ENCODE measurements around the gene COX7B. TPM values are rescaled to one million over a fixed set of nuclear protein-coding genes. Genes with fewer than 3 reads are reported as not detected.

Gene COX7B, protein sequence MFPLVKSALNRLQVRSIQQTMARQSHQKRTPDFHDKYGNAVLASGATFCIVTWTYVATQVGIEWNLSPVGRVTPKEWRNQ
- 443 and 492 TPM in 2 replicates for total RNA-seq

DNA sequence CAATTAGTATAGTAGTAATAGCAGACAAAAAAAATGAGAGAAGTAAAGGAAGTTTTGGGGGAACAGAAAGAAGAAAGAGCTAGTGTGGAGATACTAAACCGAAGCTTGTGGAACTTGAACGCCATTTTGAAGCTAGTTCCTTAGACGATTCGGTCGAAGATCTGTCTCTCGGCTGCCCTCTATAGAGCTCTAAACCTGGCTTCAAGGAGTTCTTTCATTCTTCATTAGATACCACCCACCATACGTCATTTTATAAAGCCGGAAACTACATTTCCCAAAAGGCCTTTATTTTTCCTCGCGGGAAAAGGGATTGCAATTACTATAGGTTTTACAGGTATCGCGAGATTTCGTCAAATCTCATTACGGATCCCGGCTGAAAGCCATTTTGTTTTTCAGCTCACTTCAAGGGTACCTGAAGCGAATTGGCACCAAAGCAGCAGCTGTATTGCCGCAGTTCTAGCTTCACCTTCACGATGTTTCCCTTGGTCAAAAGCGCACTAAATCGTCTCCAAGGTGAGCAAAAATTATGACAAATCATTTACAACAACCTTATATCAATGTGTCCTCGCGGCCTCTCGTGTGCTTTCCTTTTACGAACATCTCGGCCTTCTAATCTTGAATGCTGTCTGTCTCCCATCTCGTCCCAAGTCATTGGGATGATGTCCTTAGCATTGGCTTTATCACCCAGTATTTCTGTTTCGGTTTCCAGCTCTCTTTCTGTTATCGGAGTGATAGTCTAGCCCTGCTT is at the start of gene COX7B:
COX7B (plus strand) TSS at position 388 of the 748 bp plus-strand sequence; CDS start at position 474, 86 bp downstream.

DNA sequence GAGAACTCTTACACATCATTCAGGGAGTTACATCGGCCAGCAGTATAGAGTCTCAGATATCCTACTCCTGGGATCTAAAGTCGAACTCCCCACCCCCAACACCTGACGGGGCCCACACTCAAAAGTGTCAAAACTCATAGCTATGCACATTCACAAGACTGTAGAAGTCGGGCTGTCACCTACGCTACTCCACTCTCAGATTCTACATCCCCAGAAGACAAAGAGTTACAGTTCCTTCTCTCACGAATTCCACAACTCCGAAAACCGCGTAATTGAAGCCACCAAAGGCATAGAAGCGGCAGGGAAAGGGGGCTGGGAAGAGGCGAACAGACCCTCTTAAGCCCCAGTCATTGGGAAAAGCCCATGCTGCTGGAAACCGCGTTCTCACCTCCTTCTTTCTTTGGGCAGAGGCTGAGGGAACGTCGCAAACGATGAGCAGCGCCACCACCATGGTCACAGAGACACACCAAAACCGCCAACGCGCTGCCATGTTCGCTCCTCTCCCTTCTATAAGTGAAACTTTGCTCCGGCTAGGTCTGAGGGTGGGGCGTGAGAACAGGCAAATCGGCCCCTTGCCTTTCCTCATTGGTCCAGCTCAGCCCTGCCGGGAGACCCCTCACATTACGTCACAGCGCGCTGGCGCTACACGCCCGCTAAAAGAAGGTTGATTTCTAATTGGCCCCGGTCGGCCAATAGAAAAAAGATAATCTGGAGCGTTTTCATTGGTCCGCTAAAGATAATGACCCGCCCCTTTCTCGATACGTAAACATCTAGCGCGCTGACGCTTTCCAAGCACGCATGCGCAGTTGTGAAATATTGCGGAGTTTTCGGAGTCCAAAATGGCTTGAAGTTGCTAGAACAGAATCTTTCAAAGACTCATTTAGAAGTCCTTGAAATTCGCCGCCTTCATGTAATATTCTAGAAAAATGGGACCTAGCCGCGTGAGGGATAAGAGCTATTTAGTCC is 4.1 kb upstream of the COX7B start, which contains the start of gene MAGT1:
MAGT1 (minus strand) TSS at position 515 of the 966 bp plus-strand sequence; CDS start at position 490, 25 bp downstream.

DNA sequence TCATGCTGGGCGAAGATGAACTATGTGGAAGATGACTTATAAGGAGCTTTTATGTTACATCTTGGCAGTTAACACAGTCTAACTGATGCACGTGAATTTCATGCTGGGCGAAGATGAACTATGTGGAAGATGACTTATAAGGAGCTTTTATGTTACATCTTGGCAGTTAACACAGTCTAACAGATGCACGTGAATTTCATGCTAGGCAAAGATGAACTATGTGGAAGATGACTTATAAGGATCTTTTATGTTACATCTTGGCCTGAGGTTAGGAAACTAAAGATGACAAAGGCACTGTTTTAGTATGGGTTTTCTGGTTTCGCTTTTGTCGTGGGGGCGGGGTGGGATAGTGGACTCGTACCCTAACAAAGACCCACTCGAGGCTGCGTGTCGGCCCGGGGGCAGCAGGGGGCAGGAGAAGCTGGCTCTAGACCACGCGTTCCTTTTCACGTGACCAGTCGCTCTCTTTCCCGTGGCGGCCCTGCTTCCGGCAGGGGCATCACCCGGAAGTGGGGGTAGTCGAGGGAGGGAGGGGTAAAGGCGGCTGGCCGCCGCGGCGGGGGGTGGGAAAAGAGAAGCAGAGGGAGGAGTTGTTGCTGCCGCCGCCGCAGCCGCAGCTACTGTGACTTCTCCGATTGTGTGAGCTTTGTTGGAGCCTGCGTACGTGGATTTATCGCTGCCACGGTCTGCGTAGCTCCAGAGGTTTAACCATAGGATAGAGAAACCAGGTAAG is 11.0 kb downstream of the COX7B start, which contains the start of gene ATP7A:
ATP7A (plus strand) TSS at position 586 of the 733 bp plus-strand sequence. CDS start 60,949 bp downstream, outside the sequence.

Other genes starting within 250 kb of the COX7B start
- 35.1 and 44.4 TPM in 2 replicates for gene ATRX, start 113.3 kb upstream of the COX7B start, total RNA-seq
- gene MAGT1, start 4.0 kb upstream of the COX7B start, total RNA-seq: 61.1 and 76.9 TPM in 2 replicates
- gene ATP7A, start 11.2 kb downstream of the COX7B start, total RNA-seq: 3.1 and 3.6 TPM in 2 replicates
- not detected in 2 replicates for gene PGAM4, start 70.2 kb downstream of the COX7B start, total RNA-seq
- gene PGK1, start 204.8 kb downstream of the COX7B start, total RNA-seq: 294 and 347 TPM in 2 replicates
- gene TAF9B, start 240.2 kb downstream of the COX7B start, total RNA-seq: 24.3 and 29.0 TPM in 2 replicates